BJ (cell line): ENCODE measurements around the gene PPP2R3B. TPM values are rescaled to one million over a fixed set of nuclear protein-coding genes. Genes with fewer than 3 reads are reported as not detected.

Source experiments
- CTCF ChIA-PET: fragments of 350-600 bp; formaldehyde crosslinking; extraction: SDS; loops from one replicate; lab custom pipeline; 2021; ENCODE audit warnings: antibody characterized with exemption, inconsistent platforms; lab: Yijun Ruan, JAX
- POLR2A ChIA-PET: fragments of 300-600 bp; sonication (Branson Sonifier 250); formaldehyde crosslinking; extraction: SDS; loops from one replicate; lab custom pipeline; 2021; ENCODE audit warnings: antibody characterized with exemption; lab: Charles Lee
- DNase-seq: peaks from one replicate; pipeline ENCODE4 v3.0.0-alpha.2; 2011; ENCODE audit warnings: low read depth
- H3K27me3 ChIP-seq: 2 replicates; pipeline ENCODE4 v1.6.0; 2011; ENCODE audit warnings: low read length; ENCODE audit not compliant: control insufficient read depth, insufficient read depth
- H3K36me3 ChIP-seq: 2 replicates; pipeline ENCODE4 v1.5.1; 2011; ENCODE audit warnings: low read length; ENCODE audit not compliant: control insufficient read depth, insufficient read depth
- H3K4me3 ChIP-seq: 2 replicates; pipeline ENCODE4 v1.5.1; 2011; ENCODE audit warnings: low read depth, mild to moderate bottlenecking, control low read depth, low read length
- polyA plus RNA-seq: library from polyadenylated mRNA; depleted of rRNA; stranded (reverse); fragments of >200 nt; gene quantifications from 2 replicates; pipeline ENCODE4 v1.2.3, GENCODE V29; 2011
- TF ChIP-seq, protein P1 (sequence below): IDR thresholded peaks from 2 replicates; pipeline ENCODE4 v1.5.1; 2011; ENCODE audit warnings: low read depth, mild to moderate bottlenecking, control low read depth, inconsistent platforms, low read length, moderate library complexity; ENCODE audit not compliant: insufficient read depth

Gene PPP2R3B
- polyA plus RNA-seq, 1 experiment: 14.9 TPM

DNA sequence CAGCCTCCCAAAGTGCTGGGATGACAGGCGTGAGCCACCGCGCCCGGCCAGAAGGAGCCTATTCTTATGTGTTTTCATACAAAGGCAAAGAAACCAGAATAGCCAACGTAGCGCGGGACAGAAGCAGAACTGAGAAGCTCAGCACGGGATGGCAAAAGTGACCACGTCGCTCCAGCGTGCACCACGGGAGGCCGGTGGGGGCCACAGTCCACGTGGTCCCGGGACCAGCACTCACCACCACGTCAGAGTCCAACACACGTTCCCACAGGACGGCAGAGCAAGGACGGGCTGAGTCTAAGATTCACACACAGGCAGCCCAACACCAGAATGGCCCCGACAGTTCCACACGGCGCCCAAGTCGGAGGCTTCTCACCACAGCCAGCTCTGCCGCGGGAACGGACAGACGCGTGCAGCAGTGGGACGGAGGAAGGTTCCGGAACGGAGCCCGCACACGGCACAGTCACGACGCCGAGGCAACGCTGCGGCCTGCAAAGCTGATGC lies 49.3 kb downstream of the PPP2R3B start:
- CTCF ChIA-PET: no interaction called here
- POLR2A ChIA-PET: no interaction called here

DNA sequence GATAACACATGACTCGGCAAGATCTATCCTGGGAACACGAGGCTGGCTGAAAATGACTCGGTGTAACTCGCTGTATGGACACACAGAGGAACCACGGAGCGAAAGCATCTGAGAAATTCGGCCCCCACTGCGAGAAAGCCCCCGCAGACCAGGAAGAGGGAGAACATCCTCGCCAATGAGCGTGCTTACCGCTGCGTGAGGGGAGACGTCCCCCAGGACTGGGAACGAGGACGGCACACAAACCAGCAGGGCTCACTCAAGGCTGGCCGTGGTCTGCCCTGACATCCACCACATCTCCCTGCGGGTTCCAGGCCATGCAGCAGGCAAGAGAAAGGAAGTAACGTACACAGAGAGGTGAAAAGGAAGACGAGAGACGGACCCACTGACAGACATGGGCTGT lies 50.5 kb downstream of the PPP2R3B start:
- Histone ChIP-seq H3K27me3 (no peaks in the 10 kb centered on the region), H3K36me3 (peaks cover 6% of the 10 kb centered on the region), H3K4me3 (no peak overlapping the region)
- no peak for DNase-seq
- ChIA-PET CTCF (no interaction called here), POLR2A (no interaction called here)
- TF ChIP-seq, protein P1, sequence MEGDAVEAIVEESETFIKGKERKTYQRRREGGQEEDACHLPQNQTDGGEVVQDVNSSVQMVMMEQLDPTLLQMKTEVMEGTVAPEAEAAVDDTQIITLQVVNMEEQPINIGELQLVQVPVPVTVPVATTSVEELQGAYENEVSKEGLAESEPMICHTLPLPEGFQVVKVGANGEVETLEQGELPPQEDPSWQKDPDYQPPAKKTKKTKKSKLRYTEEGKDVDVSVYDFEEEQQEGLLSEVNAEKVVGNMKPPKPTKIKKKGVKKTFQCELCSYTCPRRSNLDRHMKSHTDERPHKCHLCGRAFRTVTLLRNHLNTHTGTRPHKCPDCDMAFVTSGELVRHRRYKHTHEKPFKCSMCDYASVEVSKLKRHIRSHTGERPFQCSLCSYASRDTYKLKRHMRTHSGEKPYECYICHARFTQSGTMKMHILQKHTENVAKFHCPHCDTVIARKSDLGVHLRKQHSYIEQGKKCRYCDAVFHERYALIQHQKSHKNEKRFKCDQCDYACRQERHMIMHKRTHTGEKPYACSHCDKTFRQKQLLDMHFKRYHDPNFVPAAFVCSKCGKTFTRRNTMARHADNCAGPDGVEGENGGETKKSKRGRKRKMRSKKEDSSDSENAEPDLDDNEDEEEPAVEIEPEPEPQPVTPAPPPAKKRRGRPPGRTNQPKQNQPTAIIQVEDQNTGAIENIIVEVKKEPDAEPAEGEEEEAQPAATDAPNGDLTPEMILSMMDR: no peak

More for the DNA sequence above, 49.3 kb downstream of the PPP2R3B start:
- Histone ChIP-seq H3K27me3 (no peaks in the 10 kb centered on the region), H3K4me3 (no peak overlapping the region), H3K36me3 (peaks cover 6% of the 10 kb centered on the region)
- DNase-seq: no peak
- TF ChIP-seq, protein P1: no peak

DNA sequence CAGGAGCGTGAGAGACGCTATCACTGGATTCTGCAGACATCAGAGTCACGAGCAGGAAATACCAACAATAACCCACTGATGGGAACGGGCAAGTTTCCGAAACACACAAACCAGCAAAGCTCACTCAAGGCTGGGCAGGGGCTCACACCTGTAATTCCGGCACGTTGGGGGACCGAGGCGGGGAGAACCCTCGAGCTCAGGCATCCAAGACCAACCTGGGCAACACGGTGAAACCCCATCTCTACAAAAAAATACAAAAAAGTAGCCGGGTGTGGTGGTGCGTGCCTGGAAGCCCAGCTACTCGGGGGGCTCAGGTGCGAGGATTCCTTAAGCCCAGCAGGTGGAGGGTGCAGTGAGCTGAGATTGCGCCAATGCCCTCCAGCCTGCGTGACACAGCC lies 51.0 kb downstream of the PPP2R3B start:
- POLR2A ChIA-PET: no interaction called here
- TF ChIP-seq, protein P1: no peak
- CTCF ChIA-PET: no interaction called here
- DNase-seq: no peak
- Histone ChIP-seq H3K36me3 (peaks cover 6% of the 10 kb centered on the region), H3K27me3 (no peaks in the 10 kb centered on the region), H3K4me3 (no peak overlapping the region)

DNA sequence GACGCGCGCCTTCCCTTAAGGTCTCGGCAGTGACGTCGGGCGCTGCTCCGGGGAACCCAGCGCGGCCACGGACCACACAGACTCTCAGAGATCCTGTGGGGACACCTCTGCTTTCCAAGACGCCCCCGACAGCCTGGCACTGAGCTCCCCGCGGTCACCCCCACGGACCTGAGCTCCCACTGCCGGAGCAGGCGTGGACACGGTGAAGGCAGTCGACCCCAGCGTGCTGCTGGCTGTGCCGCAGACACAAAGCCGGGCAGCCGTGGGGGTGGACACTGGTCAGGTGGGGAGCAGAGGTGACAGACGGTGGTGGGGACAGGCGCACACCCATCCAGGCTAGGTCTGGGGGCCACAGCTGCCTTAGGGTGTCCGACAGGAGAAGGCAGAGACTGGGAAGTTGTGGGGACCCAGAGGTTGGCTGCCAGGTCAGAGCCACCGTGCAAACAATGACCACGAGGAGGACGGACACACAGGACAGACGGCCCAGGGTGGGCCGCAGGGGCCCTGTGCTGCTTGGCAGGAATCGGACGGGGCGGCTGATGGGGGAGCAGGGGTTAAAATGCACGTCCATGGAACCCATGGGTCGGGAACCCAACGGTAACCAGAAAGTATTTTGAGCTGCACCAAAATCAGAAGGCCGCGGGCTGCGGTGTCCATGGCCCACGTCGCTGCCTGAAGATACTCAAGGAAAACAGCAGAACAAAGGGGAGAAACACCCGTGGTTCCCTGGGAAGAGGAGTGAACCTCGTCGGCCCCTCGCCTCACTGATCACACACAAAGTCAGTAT lies 51.5 kb downstream of the PPP2R3B start:
- TF ChIP-seq, protein P1: no peak
- Histone ChIP-seq H3K27me3 (no peaks in the 10 kb centered on the region), H3K4me3 (no peak overlapping the region), H3K36me3 (peaks cover 5% of the 10 kb centered on the region)
- ChIA-PET CTCF (no interaction called here), POLR2A (no interaction called here)
- DNase-seq: no peak

DNA sequence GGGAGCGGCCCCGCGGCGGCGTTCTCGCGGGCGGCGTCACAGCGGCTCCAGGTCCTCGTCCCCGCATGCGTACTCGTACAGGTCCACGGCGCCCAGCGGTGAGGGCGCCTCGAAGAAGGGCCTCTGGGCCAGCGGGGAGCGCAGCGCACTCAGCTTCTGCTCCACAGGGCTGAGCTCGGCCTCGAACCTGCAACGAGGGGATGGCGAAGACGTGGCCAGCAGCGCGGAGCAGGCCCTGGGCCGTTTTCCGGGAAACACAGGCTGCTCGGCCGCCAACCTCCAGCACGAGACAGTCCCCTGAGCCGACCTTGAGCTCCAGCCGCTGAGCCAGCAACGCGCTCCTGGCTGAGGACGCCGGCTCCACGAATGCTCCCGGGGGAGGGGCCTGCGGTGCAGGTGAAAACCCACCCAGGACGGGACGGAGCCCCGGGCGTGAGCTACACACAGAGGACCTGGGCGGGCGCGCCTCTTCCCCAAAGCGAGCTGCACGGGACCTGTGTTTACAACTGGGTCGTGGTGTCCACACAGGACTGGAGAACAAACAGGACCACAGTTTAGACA lies 52.3 kb downstream of the PPP2R3B start:
- H3K27me3 ChIP-seq: no peaks in the 10 kb centered on the region
- TF ChIP-seq, protein P1: no peak
- ChIA-PET POLR2A (no interaction called here), CTCF (no interaction called here)
- no peak for DNase-seq
- peaks cover 5% of the 10 kb centered on the region for H3K36me3 ChIP-seq
- no peak overlapping the region for H3K4me3 ChIP-seq
